Neural crest cell (in vitro differentiated cells): ENCODE results near the gene SPATA3. TPM values are rescaled to one million over a fixed set of nuclear protein-coding genes. Genes with fewer than 3 reads are reported as not detected.

Experiments
- DNase-seq: peaks from one replicate; pipeline ENCODE4 v3.0.0; 2021; ENCODE audit warnings: low read depth, mixed read lengths, low spot score
- H3K27ac Mint-ChIP-seq: one replicate; pipeline ENCODE4 v1.8.0; 2021; ENCODE audit warnings: mild to moderate bottlenecking, mixed read lengths; ENCODE audit not compliant: unreplicated experiment
- H3K27me3 Mint-ChIP-seq: 2 replicates; pipeline ENCODE4 v1.8.0; 2021; ENCODE audit warnings: low read depth, mild to moderate bottlenecking, mixed read lengths
- H3K36me3 Mint-ChIP-seq: 2 replicates; pipeline ENCODE4 v1.8.0; 2021; ENCODE audit warnings: low read depth, mild to moderate bottlenecking, mixed read lengths
- H3K4me1 Mint-ChIP-seq: 2 replicates; pipeline ENCODE4 v1.8.0; 2021; ENCODE audit warnings: mixed read lengths
- H3K4me3 Mint-ChIP-seq: one replicate; pipeline ENCODE4 v1.8.0; 2021; ENCODE audit warnings: mild to moderate bottlenecking, mixed read lengths
- H3K9me3 Mint-ChIP-seq: 2 replicates; pipeline ENCODE4 v1.8.0; 2021; ENCODE audit warnings: mixed read lengths
- CTCF ChIP-seq: fragments of 200-600 bp; sonication (generic); conservative IDR thresholded peaks from 2 replicates; pipeline ENCODE4 v1.5.0; 2021; ENCODE audit warnings: antibody characterized with exemption, mild to moderate bottlenecking
- total RNA-seq: library from RNA; stranded (reverse); gene quantifications from 2 replicates; pipeline ENCODE4 v1.2.1, GENCODE V29; 2021

SPATA3 gene
- total RNA-seq, 1 donor from 2014 or later: not detected

- DNase-seq: no peak
- Mint-ChIP-seq H3K4me3 (no peak overlapping the region), H3K27me3 (no peaks in the 10 kb centered on the region), H3K4me1 (peaks cover 13% of the 10 kb centered on the region), H3K27ac (no peak overlapping the region), H3K9me3 (no peaks in the 10 kb centered on the region), H3K36me3 (no peaks in the 10 kb centered on the region)
- TF ChIP-seq CTCF: no peak
Measured at GRCh38 chr2:230972046-230972445, 23.9 kb upstream of the SPATA3 start.

DNA sequence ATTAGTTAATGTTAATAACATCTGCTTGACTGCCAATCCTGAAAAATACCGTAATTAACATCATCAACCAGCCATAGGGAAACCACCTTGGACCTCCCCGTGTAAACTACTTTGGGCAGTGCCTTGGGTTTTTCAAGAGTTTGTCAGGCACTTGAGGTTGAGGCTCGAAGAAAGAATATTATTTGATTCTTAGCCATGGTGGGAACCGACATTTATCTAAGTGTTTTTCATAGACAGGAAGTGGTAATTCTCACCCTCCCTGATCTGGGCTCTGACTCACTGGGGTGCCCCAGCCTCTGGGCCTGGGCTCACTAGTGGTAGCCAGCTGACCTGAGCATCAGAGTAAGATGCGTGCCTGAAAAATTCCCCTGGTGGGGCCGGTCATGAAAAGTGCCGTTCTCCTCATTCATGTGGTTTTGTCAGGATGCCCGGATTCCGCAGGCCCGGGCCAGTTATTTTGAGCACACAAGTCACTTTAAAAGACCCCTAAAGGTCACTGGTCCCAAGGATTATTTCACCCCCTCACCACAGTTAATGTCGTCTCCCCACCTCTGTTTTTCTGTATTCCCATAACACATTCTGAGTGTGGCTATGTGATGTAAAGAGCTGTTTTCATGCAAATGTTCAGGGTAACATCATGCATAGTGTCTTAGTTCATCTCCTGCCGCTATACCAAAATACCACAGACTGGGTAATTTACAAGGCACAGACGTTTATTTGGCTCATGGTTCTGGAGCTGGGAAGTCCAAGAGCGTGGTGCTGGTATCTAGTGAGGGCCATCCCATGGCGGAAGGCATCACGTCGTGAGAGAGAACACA is 21.6 kb upstream of the SPATA3 start:
- Mint-ChIP-seq H3K36me3 (no peaks in the 10 kb centered on the region), H3K27ac (no peak overlapping the region), H3K9me3 (no peaks in the 10 kb centered on the region), H3K27me3 (no peaks in the 10 kb centered on the region), H3K4me1 (peaks cover 16% of the 10 kb centered on the region), H3K4me3 (no peak overlapping the region)
- DNase-seq: no peak
- no peak for TF ChIP-seq CTCF

GRCh38 chr2:230975927-230976326 is 20.0 kb upstream of the SPATA3 start:
- no peak for DNase-seq
- Mint-ChIP-seq H3K9me3 (no peaks in the 10 kb centered on the region), H3K4me3 (no peak overlapping the region), H3K27ac (no peak overlapping the region), H3K27me3 (no peaks in the 10 kb centered on the region), H3K4me1 (peaks cover 16% of the 10 kb centered on the region), H3K36me3 (no peaks in the 10 kb centered on the region)
- TF ChIP-seq CTCF: no peak

DNA sequence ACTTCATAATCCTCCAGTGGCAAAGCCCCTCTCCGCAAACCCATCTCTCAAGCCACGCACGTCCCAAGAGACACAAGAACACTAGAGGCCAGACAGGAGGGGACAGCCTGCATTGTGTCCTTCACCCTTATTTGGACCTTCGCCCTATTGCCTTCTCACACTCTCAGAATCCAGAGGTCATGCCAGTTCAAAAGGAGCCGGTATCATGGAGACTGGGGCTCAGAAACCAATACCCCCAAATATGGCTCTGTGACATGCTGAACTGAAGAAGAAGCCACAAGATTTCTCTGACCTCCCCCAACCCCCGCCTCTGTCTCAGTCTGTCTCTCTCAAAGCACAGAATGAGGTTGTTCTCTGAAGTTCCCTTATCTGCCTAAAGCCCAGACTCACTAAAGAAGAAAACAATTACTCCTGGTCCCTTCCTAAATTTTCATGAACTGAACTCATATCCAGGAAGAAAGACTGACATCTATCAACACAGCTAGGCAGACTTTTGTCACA is 19.2 kb upstream of the SPATA3 start:
- no peaks in the 10 kb centered on the region for H3K36me3 Mint-ChIP-seq
- H3K4me3 Mint-ChIP-seq: no peak overlapping the region
- DNase-seq: no peak
- TF ChIP-seq CTCF: no peak
- no peaks in the 10 kb centered on the region for H3K9me3 Mint-ChIP-seq
- H3K27ac Mint-ChIP-seq: peak overlapping the region; percentile 16
- H3K27me3 Mint-ChIP-seq: no peaks in the 10 kb centered on the region
- H3K4me1 Mint-ChIP-seq: peaks cover 21% of the 10 kb centered on the region

DNA sequence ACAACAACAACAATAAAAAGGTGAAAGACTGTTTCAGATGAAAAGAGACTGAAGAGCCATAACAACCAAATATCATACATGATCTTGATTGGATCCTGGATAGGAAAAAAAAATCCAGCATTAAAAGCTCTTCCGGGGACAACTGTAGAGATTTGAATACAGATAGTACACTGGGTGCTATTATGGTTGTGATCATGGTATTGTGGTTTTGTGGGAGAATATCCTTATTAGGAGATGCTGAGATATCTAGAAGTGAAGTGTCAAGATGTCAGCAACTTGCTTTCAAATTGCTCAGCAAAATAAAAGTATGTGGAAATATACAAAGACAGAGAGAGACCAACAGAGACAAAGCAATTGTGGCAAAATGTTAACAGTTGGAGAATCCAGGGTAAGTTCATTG is 15.5 kb upstream of the SPATA3 start:
- Mint-ChIP-seq H3K4me1 (peaks cover 18% of the 10 kb centered on the region), H3K9me3 (no peaks in the 10 kb centered on the region), H3K27ac (no peak overlapping the region), H3K4me3 (no peak overlapping the region), H3K27me3 (no peaks in the 10 kb centered on the region), H3K36me3 (no peaks in the 10 kb centered on the region)
- DNase-seq: no peak
- TF ChIP-seq CTCF: no peak
